Measurements from ENCODE around the gene PPFIA3. TPM values are rescaled to one million over a fixed set of nuclear protein-coding genes. Genes with fewer than 3 reads are reported as not detected.
A peak's percentile ranks its signal among the peaks of the same experiment; 100 is the strongest.

PPFIA3 gene
- total and polyA plus RNA-seq, 2 donors (not counting 1 experiment from before 2014, with no cell fraction given) = 2.1 to 3.4 TPM

DNA sequence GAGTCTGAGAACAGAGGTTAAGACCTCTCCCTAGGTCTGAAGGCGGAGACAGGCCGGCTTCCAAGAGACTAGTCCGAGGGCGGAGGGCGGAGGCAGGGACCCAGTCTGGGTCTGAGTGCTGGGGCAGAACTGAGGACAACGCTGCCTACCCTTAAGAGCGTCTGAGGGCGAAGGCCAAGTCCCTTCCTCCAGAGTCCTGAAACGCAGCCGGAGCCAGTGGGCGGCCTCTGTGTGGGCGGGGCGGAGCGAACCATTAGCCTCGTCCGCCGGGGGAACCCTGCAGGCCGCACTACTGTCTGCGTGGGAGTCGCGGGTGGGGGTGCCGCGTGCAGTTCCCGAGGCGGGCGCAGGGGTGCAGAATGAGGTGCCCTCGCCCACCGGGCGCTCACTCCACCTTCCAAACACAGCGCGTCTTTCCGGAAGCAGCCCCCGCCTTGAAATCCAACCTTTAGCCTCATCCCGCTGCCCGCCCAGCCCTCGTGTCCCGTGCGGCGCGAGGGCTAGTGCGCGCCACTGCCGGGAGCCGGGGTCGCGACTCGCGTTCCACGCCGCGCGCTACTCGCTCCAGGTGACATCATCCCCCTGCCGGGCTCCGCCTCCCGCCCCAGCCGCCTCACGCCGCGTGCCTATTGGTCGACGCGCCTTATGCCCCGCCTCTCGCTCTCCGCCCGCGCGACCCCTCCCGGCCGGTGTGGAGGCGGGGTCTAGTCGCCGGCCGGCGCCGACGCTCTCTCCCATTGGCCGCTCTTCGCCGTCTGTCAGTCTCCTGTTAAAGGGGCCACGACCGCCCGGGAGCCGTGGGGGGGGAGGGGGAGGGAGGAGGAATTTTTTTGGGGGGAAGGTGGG lies 556 bp upstream of the PPFIA3 start, which contains the start of gene C19orf73:
TSS of gene C19orf73 (minus strand) at position 579 of the 846 bp plus-strand sequence. CDS start at position 458, 121 bp downstream.
- peak; percentile 99 for DNase-seq
- Histone ChIP-seq H3K4me2 (replicated peaks; ENCODE audit: low read depth, low read length, poor library complexity, severe bottlenecking) (peak within 1 kb of the TSS; percentile 91), H4K20me1 (ENCODE audit: control insufficient read depth, insufficient read depth, low read length, poor library complexity, severe bottlenecking) (no peaks in the 10 kb centered on the region), H3K4me3 (ENCODE audit: control extremely low read depth in 1 of 5, extremely low read depth in 1 of 5, insufficient read depth in 1 of 5, low read depth in 2 of 5, low read length in 4 of 5) (peak within 1 kb of the TSS; percentile 39 to 88 (median 62)), H3K4me1 (ENCODE audit: control insufficient read depth in 2 of 2, insufficient read depth in 2 of 2, low read length in 2 of 2) (peaks cover 22 to 33% of the 10 kb centered on the region in 2 donors), H3K9ac (ENCODE audit: low read length) (peak within 1 kb of the TSS; percentile 85), H3K79me2 (ENCODE audit: control insufficient read depth, insufficient read depth, low read length) (no peaks in the 10 kb centered on the region), H2AFZ (ENCODE audit: insufficient read depth, low read depth, low read length, poor library complexity, severe bottlenecking) (peak within 1 kb of the TSS; percentile 88), H3K9me3 (ENCODE audit: control extremely low read depth in 1 of 3, control insufficient read depth in 2 of 3, insufficient read depth in 1 of 3, low read length in 2 of 3) (no peaks in the 10 kb centered on the region), H3K27ac (ENCODE audit: low read length in 2 of 2) (peak within 1 kb of the TSS; percentile 93 to 95), H3K27me3 (replicated peaks in 1 of 4; ENCODE audit: control extremely low read depth in 1 of 4, control insufficient read depth in 3 of 4, insufficient read depth in 4 of 4, low read length in 3 of 4) (peaks cover 0 to 11% (median 2%) of the 10 kb centered on the region in 4 experiments), H3K36me3 (replicated peaks in 1 of 2; ENCODE audit: control extremely low read depth in 1 of 2, control insufficient read depth in 1 of 2, extremely low read depth in 1 of 2, insufficient read depth in 2 of 2, low read length in 1 of 2) (no peaks in the 10 kb centered on the region)
- CTCF ChIA-PET = interaction anchor here (1.0 to 5.6 kb wide), 4 partner anchors 12 to 323 kb away, joined by 3 to 33 read pairs (median 4); no protein-coding TSS in a partner anchor
- intact Hi-C loops (cut with micrococcal nuclease) = loop anchor here (1.0 to 10.0 kb wide), 6 partner anchors 10 to 699 kb away; partner anchors contain the start of genes DBP, GYS1, MED25 and PRMT1
- TF ChIP-seq, protein P1, sequence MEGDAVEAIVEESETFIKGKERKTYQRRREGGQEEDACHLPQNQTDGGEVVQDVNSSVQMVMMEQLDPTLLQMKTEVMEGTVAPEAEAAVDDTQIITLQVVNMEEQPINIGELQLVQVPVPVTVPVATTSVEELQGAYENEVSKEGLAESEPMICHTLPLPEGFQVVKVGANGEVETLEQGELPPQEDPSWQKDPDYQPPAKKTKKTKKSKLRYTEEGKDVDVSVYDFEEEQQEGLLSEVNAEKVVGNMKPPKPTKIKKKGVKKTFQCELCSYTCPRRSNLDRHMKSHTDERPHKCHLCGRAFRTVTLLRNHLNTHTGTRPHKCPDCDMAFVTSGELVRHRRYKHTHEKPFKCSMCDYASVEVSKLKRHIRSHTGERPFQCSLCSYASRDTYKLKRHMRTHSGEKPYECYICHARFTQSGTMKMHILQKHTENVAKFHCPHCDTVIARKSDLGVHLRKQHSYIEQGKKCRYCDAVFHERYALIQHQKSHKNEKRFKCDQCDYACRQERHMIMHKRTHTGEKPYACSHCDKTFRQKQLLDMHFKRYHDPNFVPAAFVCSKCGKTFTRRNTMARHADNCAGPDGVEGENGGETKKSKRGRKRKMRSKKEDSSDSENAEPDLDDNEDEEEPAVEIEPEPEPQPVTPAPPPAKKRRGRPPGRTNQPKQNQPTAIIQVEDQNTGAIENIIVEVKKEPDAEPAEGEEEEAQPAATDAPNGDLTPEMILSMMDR (IDR thresholded peaks at IDR 0.05) = peak; percentile 53
- TF ChIP-seq EZH2 (IDR thresholded peaks at IDR 0.05; ENCODE audit: borderline replicate concordance, insufficient read depth, low read depth, low read length, poor library complexity, severe bottlenecking) = no peak
- peak within 1 kb of the TSS; percentile 93 for H3K27ac Mint-ChIP-seq
- peak; percentile 81 for ATAC-seq (ENCODE audit: low read depth)
- H3K9me3 Mint-ChIP-seq (ENCODE audit: insufficient read depth) = no peaks in the 10 kb centered on the region
- peaks cover 41% of the 10 kb centered on the region for H3K4me1 Mint-ChIP-seq
- peak within 1 kb of the TSS; percentile 90 for H3K4me3 Mint-ChIP-seq
- peaks cover 6% of the 10 kb centered on the region for H3K27me3 Mint-ChIP-seq
- POLR2A ChIA-PET = interaction anchor here (1.5 kb wide), 1 partner anchor 9 kb away, joined by 9 read pairs; no protein-coding TSS in a partner anchor
- under 1% methylated on average over 85 of the region's 85 CpGs for WGBS (ENCODE audit: insufficient coverage)
